Measurements from ENCODE around the gene RSRC2. TPM values are rescaled to one million over a fixed set of nuclear protein-coding genes. Genes with fewer than 3 reads are reported as not detected.
"Not testable (repeated sequence)": the region's sequence is repeated elsewhere in the genome, so short reads cannot be mapped to it uniquely, and the experiment has no call there.

The RSRC2 gene
- total and polyA plus RNA-seq, 2 donors (not counting 1 experiment from before 2014, with no cell fraction given) = 49.0 to 56.6 TPM

DNA sequence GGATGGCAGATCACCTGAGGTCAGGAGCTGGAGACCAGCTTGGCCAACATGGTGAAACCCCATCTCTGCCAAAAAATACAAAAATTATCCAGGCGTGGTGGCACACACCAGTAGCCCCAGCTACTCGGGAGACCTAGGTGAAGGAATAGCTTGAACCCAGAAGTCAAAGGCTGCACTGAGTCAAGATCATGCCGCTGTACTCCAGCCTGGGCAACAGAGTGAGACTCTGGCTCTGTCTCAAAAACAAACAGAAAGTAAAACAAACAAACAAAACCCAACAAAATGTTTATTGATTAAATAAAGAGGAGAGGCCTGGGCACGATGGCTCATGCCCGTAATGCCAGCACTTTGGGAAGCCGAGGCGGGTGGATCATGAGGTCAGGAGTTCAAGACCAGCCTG is 31.5 kb downstream of the RSRC2 start:
- H4K20me1 ChIP-seq (ENCODE audit: control insufficient read depth, extremely low read depth, insufficient read depth, low read length) = no peaks in the 10 kb centered on the region
- TF ChIP-seq EZH2 (IDR thresholded peaks at IDR 0.05; ENCODE audit: low read length, missing control alignments) = no peak
- TF ChIP-seq, protein P1, sequence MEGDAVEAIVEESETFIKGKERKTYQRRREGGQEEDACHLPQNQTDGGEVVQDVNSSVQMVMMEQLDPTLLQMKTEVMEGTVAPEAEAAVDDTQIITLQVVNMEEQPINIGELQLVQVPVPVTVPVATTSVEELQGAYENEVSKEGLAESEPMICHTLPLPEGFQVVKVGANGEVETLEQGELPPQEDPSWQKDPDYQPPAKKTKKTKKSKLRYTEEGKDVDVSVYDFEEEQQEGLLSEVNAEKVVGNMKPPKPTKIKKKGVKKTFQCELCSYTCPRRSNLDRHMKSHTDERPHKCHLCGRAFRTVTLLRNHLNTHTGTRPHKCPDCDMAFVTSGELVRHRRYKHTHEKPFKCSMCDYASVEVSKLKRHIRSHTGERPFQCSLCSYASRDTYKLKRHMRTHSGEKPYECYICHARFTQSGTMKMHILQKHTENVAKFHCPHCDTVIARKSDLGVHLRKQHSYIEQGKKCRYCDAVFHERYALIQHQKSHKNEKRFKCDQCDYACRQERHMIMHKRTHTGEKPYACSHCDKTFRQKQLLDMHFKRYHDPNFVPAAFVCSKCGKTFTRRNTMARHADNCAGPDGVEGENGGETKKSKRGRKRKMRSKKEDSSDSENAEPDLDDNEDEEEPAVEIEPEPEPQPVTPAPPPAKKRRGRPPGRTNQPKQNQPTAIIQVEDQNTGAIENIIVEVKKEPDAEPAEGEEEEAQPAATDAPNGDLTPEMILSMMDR (conservative IDR thresholded peaks at IDR 0.05 in 1 of 2, IDR thresholded peaks at IDR 0.05 in 1 of 2; ENCODE audit: low read depth in 1 of 2, low read length in 2 of 2) = no peak
- peaks cover 34% of the 10 kb centered on the region for H3K79me2 ChIP-seq (ENCODE audit: control insufficient read depth, insufficient read depth, low read length)
- no peak overlapping the region for H2AFZ ChIP-seq (ENCODE audit: low read length)
- H3K4me2 ChIP-seq (ENCODE audit: extremely low read depth, insufficient read depth, low read length) = no peak overlapping the region
- DNase-seq (ENCODE audit: low read depth in 2 of 2) = no peak
- no peaks in the 10 kb centered on the region for H3K27me3 ChIP-seq (ENCODE audit: control insufficient read depth, insufficient read depth, low read length)
- H3K36me3 ChIP-seq (ENCODE audit: control insufficient read depth, insufficient read depth, low read length) = peaks cover 5% of the 10 kb centered on the region
- H3K9ac ChIP-seq (ENCODE audit: insufficient read depth, low read length) = no peak overlapping the region
- H3K4me3 ChIP-seq (replicated peaks in 1 of 4; ENCODE audit: control extremely low read depth in 1 of 4, insufficient read depth in 1 of 4, low read depth in 3 of 4, low read length in 4 of 4) = no peak overlapping the region
- no peaks in the 10 kb centered on the region for H3K4me1 ChIP-seq (ENCODE audit: control insufficient read depth, extremely low read depth, insufficient read depth, low read length)
- no peaks in the 10 kb centered on the region for H3K9me3 ChIP-seq (ENCODE audit: control insufficient read depth, insufficient read depth, low read depth, low read length)
- no peak overlapping the region for H3K27ac ChIP-seq (ENCODE audit: insufficient read depth, low read length)

DNA sequence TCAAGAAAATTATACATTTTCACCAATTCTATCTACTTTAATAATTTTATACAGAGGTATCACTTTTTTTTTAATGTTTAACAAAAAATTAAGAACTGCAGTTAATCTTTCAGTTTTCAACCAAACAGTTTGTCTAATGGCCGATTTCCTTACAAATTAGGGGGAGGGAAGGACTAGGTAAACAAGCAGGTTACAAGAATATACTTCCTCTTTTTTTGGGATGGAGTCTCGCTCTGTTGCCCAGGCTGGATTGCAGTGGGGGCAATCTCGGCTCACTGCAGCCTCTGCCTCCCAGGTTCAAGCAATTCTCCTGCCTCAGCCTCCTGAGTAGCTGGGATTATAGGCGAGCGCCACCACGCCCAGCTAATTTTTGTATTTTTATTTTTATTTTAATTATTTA is 33.5 kb downstream of the RSRC2 start:
- H3K4me1 ChIP-seq (ENCODE audit: control insufficient read depth, extremely low read depth, insufficient read depth, low read length); H3K27ac ChIP-seq (ENCODE audit: insufficient read depth, low read length); H3K9me3 ChIP-seq (ENCODE audit: control insufficient read depth, insufficient read depth, low read depth, low read length); H3K27me3 ChIP-seq (ENCODE audit: control insufficient read depth, insufficient read depth, low read length); H2AFZ ChIP-seq (ENCODE audit: low read length); H3K36me3 ChIP-seq (ENCODE audit: control insufficient read depth, insufficient read depth, low read length); H3K4me3 ChIP-seq (replicated peaks in 1 of 4; ENCODE audit: control extremely low read depth in 1 of 4, insufficient read depth in 1 of 4, low read depth in 3 of 4, low read length in 4 of 4); DNase-seq (ENCODE audit: low read depth in 2 of 2); H3K4me2 ChIP-seq (ENCODE audit: extremely low read depth, insufficient read depth, low read length); H3K9ac ChIP-seq (ENCODE audit: insufficient read depth, low read length); H4K20me1 ChIP-seq (ENCODE audit: control insufficient read depth, extremely low read depth, insufficient read depth, low read length): not testable (repeated sequence)
- peaks cover 17% of the 10 kb centered on the region for H3K79me2 ChIP-seq (ENCODE audit: control insufficient read depth, insufficient read depth, low read length)

DNA sequence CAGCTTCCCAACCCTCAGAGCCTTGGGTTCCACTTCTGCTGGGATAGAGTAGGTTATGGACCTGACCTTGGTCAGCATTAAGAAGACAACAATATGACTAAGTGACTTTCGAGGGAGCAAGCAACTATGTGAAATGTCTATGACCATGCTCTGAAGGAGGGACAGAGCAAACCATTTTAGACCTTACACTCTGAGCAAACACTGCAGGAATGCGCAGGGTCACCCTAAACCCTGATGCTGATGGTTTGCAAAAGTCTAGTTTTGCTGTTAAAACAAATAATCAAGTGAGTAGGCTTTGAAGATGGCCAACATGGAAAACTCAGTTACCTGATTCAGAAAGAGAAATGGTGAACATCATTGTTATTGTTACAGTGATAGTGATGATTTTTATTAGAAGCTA is 34.7 kb downstream of the RSRC2 start:
- Histone ChIP-seq H3K36me3 (ENCODE audit: control insufficient read depth, insufficient read depth, low read length) (peaks cover 8% of the 10 kb centered on the region), H3K79me2 (ENCODE audit: control insufficient read depth, insufficient read depth, low read length) (peaks cover 6% of the 10 kb centered on the region), H3K4me3 (replicated peaks in 1 of 4; ENCODE audit: control extremely low read depth in 1 of 4, insufficient read depth in 1 of 4, low read depth in 3 of 4, low read length in 4 of 4) (no peak overlapping the region), H2AFZ (ENCODE audit: low read length) (no peak overlapping the region), H3K4me1 (ENCODE audit: control insufficient read depth, extremely low read depth, insufficient read depth, low read length) (no peaks in the 10 kb centered on the region), H3K27me3 (ENCODE audit: control insufficient read depth, insufficient read depth, low read length) (no peaks in the 10 kb centered on the region), H3K9me3 (ENCODE audit: control insufficient read depth, insufficient read depth, low read depth, low read length) (no peaks in the 10 kb centered on the region), H3K4me2 (ENCODE audit: extremely low read depth, insufficient read depth, low read length) (no peak overlapping the region), H4K20me1 (ENCODE audit: control insufficient read depth, extremely low read depth, insufficient read depth, low read length) (no peaks in the 10 kb centered on the region), H3K27ac (ENCODE audit: insufficient read depth, low read length) (no peak overlapping the region), H3K9ac (ENCODE audit: insufficient read depth, low read length) (no peak overlapping the region)
- DNase-seq (ENCODE audit: low read depth in 2 of 2) = peak in 1 of 2 donors; percentile 17
- TF ChIP-seq, protein P1 (conservative IDR thresholded peaks at IDR 0.05 in 1 of 2, IDR thresholded peaks at IDR 0.05 in 1 of 2; ENCODE audit: low read depth in 1 of 2, low read length in 2 of 2) = no peak
- TF ChIP-seq EZH2 (IDR thresholded peaks at IDR 0.05; ENCODE audit: low read length, missing control alignments) = no peak

Data from fibroblast of lung (primary cell).